Activated naive CD4-positive, alpha-beta T cell treated with anti-CD3 and anti-CD28 coated beads, Interleukin-2, amount 50 U/mL, for 72 hours (primary cell): ENCODE results near the gene RMDN2. TPM values are rescaled to one million over a fixed set of nuclear protein-coding genes. Genes with fewer than 3 reads are reported as not detected.

Source experiments
- ATAC-seq, 2 donors: fragments of 150-1000 bp; cut with Tn5 transposase; 2 replicates each; pipeline ENCODE4 v1.10.0; 2021; ENCODE audit warnings: mild to moderate bottlenecking in 2 of 2, moderate library complexity in 2 of 2
- DNase-seq, 2 donors: peaks; one replicate each; pipeline ENCODE4 v3.0.0; 2021 to 2022; ENCODE audit warnings: low spot score in 2 of 2
- H3K27ac Mint-ChIP-seq, 2 donors: one replicate each; pipeline ENCODE4 v1.8.0; 2022; ENCODE audit warnings: mild to moderate bottlenecking in 2 of 2, mixed read lengths in 2 of 2
- H3K36me3 Mint-ChIP-seq, 2 donors: one replicate each; pipeline ENCODE4 v1.8.0; 2022; ENCODE audit warnings: mixed read lengths in 2 of 2
- H3K9me3 Mint-ChIP-seq, 2 donors: one replicate each; pipeline ENCODE4 v1.8.0; 2022; ENCODE audit warnings: mixed read lengths in 2 of 2
- total RNA-seq, 2 donors: library from RNA; stranded (reverse); gene quantifications; one replicate each; pipeline ENCODE4 v1.2.3, GENCODE V29; 2022

RMDN2 gene
- 1 to 10 TPM in 1 of 2 donors, under 1 TPM in 1; 0.75 to 1.5 TPM for total RNA-seq

GRCh38 chr2:37925063-37925897 lies at the start of gene RMDN2:
Gene RMDN2 (plus strand): TSS chr2:37925287. CDS start chr2:37929278, 3,991 bp downstream.
- ATAC-seq (peak; percentile 91 to 93), DNase-seq (peak; percentile 75 to 87)
- peaks cover 0 to 8% of the 10 kb centered on the region in 2 donors for H3K36me3 Mint-ChIP-seq
- H3K27ac Mint-ChIP-seq, result peak within 1 kb of the TSS; percentile 90 to 96
- H3K9me3 Mint-ChIP-seq, result no peaks in the 10 kb centered on the region

- DNase-seq (no peak), ATAC-seq (no peak)
- Mint-ChIP-seq H3K9me3 (no peaks in the 10 kb centered on the region), H3K27ac (no peak overlapping the region), H3K36me3 (no peaks in the 10 kb centered on the region)
Measured at GRCh38 chr2:37875403-37875906, 49.6 kb upstream of the RMDN2 start.

GRCh38 chr2:37876227-37876626 lies 48.9 kb upstream of the RMDN2 start:
- DNase-seq (no peak), ATAC-seq (no peak)
- no peaks in the 10 kb centered on the region for H3K9me3 Mint-ChIP-seq
- H3K36me3 Mint-ChIP-seq, result no peaks in the 10 kb centered on the region
- H3K27ac Mint-ChIP-seq, result no peak overlapping the region

GRCh38 chr2:37877457-37878315 lies 47.4 kb upstream of the RMDN2 start:
- H3K9me3 Mint-ChIP-seq, result no peaks in the 10 kb centered on the region
- no peaks in the 10 kb centered on the region for H3K36me3 Mint-ChIP-seq
- H3K27ac Mint-ChIP-seq, result no peak overlapping the region
- DNase-seq, result peak in 1 of 2 donors; percentile 56
- ATAC-seq, result peak; percentile 76 to 81

GRCh38 chr2:37878536-37878935 lies 46.6 kb upstream of the RMDN2 start:
- Mint-ChIP-seq H3K27ac (no peak overlapping the region), H3K36me3 (no peaks in the 10 kb centered on the region), H3K9me3 (no peaks in the 10 kb centered on the region)
- no peak for ATAC-seq
- no peak for DNase-seq

GRCh38 chr2:37880551-37880950 lies 44.5 kb upstream of the RMDN2 start:
- H3K9me3 Mint-ChIP-seq, result no peaks in the 10 kb centered on the region
- no peak overlapping the region for H3K27ac Mint-ChIP-seq
- no peak for DNase-seq
- H3K36me3 Mint-ChIP-seq, result no peaks in the 10 kb centered on the region
- ATAC-seq, result no peak

GRCh38 chr2:37881397-37881796 lies 43.7 kb upstream of the RMDN2 start:
- ATAC-seq (no peak), DNase-seq (no peak)
- Mint-ChIP-seq H3K9me3 (no peaks in the 10 kb centered on the region), H3K36me3 (no peaks in the 10 kb centered on the region), H3K27ac (no peak overlapping the region)

- DNase-seq (no peak), ATAC-seq (no peak)
- Mint-ChIP-seq H3K27ac (no peak overlapping the region), H3K9me3 (no peaks in the 10 kb centered on the region), H3K36me3 (no peaks in the 10 kb centered on the region)
Measured at GRCh38 chr2:37882036-37882435, 43.1 kb upstream of the RMDN2 start.

- no peak for ATAC-seq
- DNase-seq, result no peak
- Mint-ChIP-seq H3K9me3 (no peaks in the 10 kb centered on the region), H3K27ac (no peak overlapping the region), H3K36me3 (no peaks in the 10 kb centered on the region)
Measured at GRCh38 chr2:37883518-37883917, 41.6 kb upstream of the RMDN2 start.

- no peak for ATAC-seq
- Mint-ChIP-seq H3K36me3 (no peaks in the 10 kb centered on the region), H3K9me3 (no peaks in the 10 kb centered on the region), H3K27ac (no peak overlapping the region)
- no peak for DNase-seq
Measured at GRCh38 chr2:37885329-37885993, 39.6 kb upstream of the RMDN2 start.

GRCh38 chr2:37886745-37887144 lies 38.3 kb upstream of the RMDN2 start:
- Mint-ChIP-seq H3K9me3 (no peaks in the 10 kb centered on the region), H3K36me3 (no peaks in the 10 kb centered on the region), H3K27ac (no peak overlapping the region)
- no peak for DNase-seq
- ATAC-seq, result no peak

GRCh38 chr2:37887286-37887685 lies 37.8 kb upstream of the RMDN2 start:
- Mint-ChIP-seq H3K27ac (no peak overlapping the region), H3K9me3 (no peaks in the 10 kb centered on the region)

GRCh38 chr2:37890893-37891495 lies 34.1 kb upstream of the RMDN2 start:
- peak; percentile 81 for ATAC-seq
- Mint-ChIP-seq H3K36me3 (no peaks in the 10 kb centered on the region), H3K27ac (no peak overlapping the region), H3K9me3 (no peaks in the 10 kb centered on the region)
- DNase-seq, result peak in 1 of 2 donors; percentile 76

More at GRCh38 chr2:37887286-37887685, 37.8 kb upstream of the RMDN2 start:
- no peak for DNase-seq
- no peaks in the 10 kb centered on the region for H3K36me3 Mint-ChIP-seq
- no peak for ATAC-seq

GRCh38 chr2:37891846-37892435 lies 33.1 kb upstream of the RMDN2 start:
- no peaks in the 10 kb centered on the region for H3K9me3 Mint-ChIP-seq
- ATAC-seq (no peak), DNase-seq (no peak)
- no peaks in the 10 kb centered on the region for H3K36me3 Mint-ChIP-seq
- no peak overlapping the region for H3K27ac Mint-ChIP-seq

GRCh38 chr2:37892436-37893114 lies 32.5 kb upstream of the RMDN2 start:
- no peaks in the 10 kb centered on the region for H3K9me3 Mint-ChIP-seq
- peak overlapping the region in 1 of 2 donors; percentile 2 for H3K27ac Mint-ChIP-seq
- ATAC-seq, result peak; percentile 27 to 48
- no peak for DNase-seq
- H3K36me3 Mint-ChIP-seq, result no peaks in the 10 kb centered on the region
